Measurements from ENCODE around the gene MYO1F.
A peak's percentile ranks its signal among the peaks of the same experiment; 100 is the strongest.
"Not testable (repeated sequence)": the region's sequence is repeated elsewhere in the genome, so short reads cannot be mapped to it uniquely, and the experiment has no call there.

Gene MYO1F

GRCh38 chr19:8577247-8577646 lies at the start of gene MYO1F:
MYO1F (minus strand) TSS chr19:8577442; CDS start chr19:8577309, 133 bp downstream.
- Mint-ChIP-seq H3K4me1 (peaks cover 31 to 63% of the 10 kb centered on the region in 2 donors), H3K36me3 (peaks cover 14 to 16% of the 10 kb centered on the region in 2 donors), H3K27ac (peak within 1 kb of the TSS; percentile 96), H3K27me3 (peaks cover 0 to 5% of the 10 kb centered on the region in 2 donors), H3K4me3 (peak within 1 kb of the TSS; percentile 96 to 98), H3K9me3 (peaks cover 0 to 4% of the 10 kb centered on the region in 2 donors)
- no peak for DNase-seq
- ATAC-seq (replicated peaks), result peak; percentile 37 to 54

GRCh38 chr19:8626842-8627241 lies 49.6 kb upstream of the MYO1F start:
- Mint-ChIP-seq H3K4me1 (no peaks in the 10 kb centered on the region), H3K4me3 (no peak overlapping the region), H3K27me3 (peaks cover 18 to 19% of the 10 kb centered on the region in 2 donors), H3K27ac (no peak overlapping the region), H3K36me3 (no peaks in the 10 kb centered on the region), H3K9me3 (no peaks in the 10 kb centered on the region)
- ATAC-seq (replicated peaks) (no peak), DNase-seq (no peak)

- not testable (repeated sequence) for H3K9me3 Mint-ChIP-seq; ATAC-seq (replicated peaks); DNase-seq; H3K4me3 Mint-ChIP-seq; H3K27ac Mint-ChIP-seq; H3K4me1 Mint-ChIP-seq; H3K36me3 Mint-ChIP-seq
- peaks cover 15 to 24% of the 10 kb centered on the region in 2 donors for H3K27me3 Mint-ChIP-seq
These were observed 45.6 kb upstream of the MYO1F start for GRCh38 chr19:8622886-8623285.

DNA sequence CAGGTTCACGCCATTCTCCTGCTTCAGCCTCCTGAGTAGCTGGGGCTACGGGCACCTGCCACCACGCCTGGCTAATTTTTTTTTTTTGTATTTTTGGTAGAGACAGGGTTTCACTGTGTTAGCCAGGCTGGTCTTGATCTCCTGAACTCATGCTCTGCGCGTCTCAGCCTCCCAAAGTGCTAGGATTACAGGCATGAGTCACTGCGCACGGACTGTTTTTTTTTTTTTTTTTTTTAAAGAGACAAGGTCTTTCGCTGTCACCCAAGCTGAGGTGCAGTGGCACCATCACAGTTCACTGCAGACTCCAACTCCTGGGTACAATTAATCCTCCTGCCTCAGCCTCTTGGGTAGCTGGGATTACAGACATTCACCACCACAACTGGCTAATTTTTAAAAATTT lies 41.5 kb upstream of the MYO1F start:
- no peak overlapping the region for H3K27ac Mint-ChIP-seq
- H3K9me3 Mint-ChIP-seq, result no peaks in the 10 kb centered on the region
- H3K4me1 Mint-ChIP-seq, result peaks cover 4 to 11% of the 10 kb centered on the region in 2 donors
- no peak overlapping the region for H3K4me3 Mint-ChIP-seq
- no peaks in the 10 kb centered on the region for H3K36me3 Mint-ChIP-seq
- peaks cover 19 to 46% of the 10 kb centered on the region in 2 donors for H3K27me3 Mint-ChIP-seq
- ATAC-seq (replicated peaks) (no peak), DNase-seq (no peak)

GRCh38 chr19:8617984-8618383 lies 40.7 kb upstream of the MYO1F start:
- H3K36me3 Mint-ChIP-seq, result no peaks in the 10 kb centered on the region
- no peak for ATAC-seq (replicated peaks)
- H3K27ac Mint-ChIP-seq, result no peak overlapping the region
- no peak overlapping the region for H3K4me3 Mint-ChIP-seq
- peaks cover 4 to 12% of the 10 kb centered on the region in 2 donors for H3K4me1 Mint-ChIP-seq
- H3K9me3 Mint-ChIP-seq, result no peaks in the 10 kb centered on the region
- H3K27me3 Mint-ChIP-seq, result peaks cover 19 to 46% of the 10 kb centered on the region in 2 donors
- DNase-seq, result no peak

GRCh38 chr19:8617325-8617724 lies 40.1 kb upstream of the MYO1F start:
- H3K27ac Mint-ChIP-seq; H3K36me3 Mint-ChIP-seq; H3K9me3 Mint-ChIP-seq; ATAC-seq (replicated peaks); H3K4me3 Mint-ChIP-seq; DNase-seq: not testable (repeated sequence)
- Mint-ChIP-seq H3K4me1 (peaks cover 7 to 18% of the 10 kb centered on the region in 2 donors), H3K27me3 (peaks cover 19 to 52% of the 10 kb centered on the region in 2 donors)

GRCh38 chr19:8616861-8617260 lies 39.6 kb upstream of the MYO1F start:
- DNase-seq, result no peak
- Mint-ChIP-seq H3K27me3 (peaks cover 19 to 56% of the 10 kb centered on the region in 2 donors), H3K9me3 (no peaks in the 10 kb centered on the region), H3K4me3 (no peak overlapping the region), H3K4me1 (peaks cover 9 to 23% of the 10 kb centered on the region in 2 donors), H3K36me3 (no peaks in the 10 kb centered on the region), H3K27ac (no peak overlapping the region)
- ATAC-seq (replicated peaks), result no peak

- H3K27ac Mint-ChIP-seq, result no peak overlapping the region
- H3K9me3 Mint-ChIP-seq, result no peaks in the 10 kb centered on the region
- H3K36me3 Mint-ChIP-seq, result no peaks in the 10 kb centered on the region
- peaks cover 9 to 23% of the 10 kb centered on the region in 2 donors for H3K4me1 Mint-ChIP-seq
- H3K27me3 Mint-ChIP-seq, result peaks cover 18 to 52% of the 10 kb centered on the region in 2 donors
- no peak overlapping the region for H3K4me3 Mint-ChIP-seq
- ATAC-seq (replicated peaks) (peak; percentile 20 to 25), DNase-seq (no peak)
These were observed 38.8 kb upstream of the MYO1F start for GRCh38 chr19:8615813-8616596.

GRCh38 chr19:8615024-8615423 lies 37.8 kb upstream of the MYO1F start:
- ATAC-seq (replicated peaks) (no peak), DNase-seq (no peak)
- H3K4me1 Mint-ChIP-seq, result peaks cover 13 to 27% of the 10 kb centered on the region in 2 donors
- H3K36me3 Mint-ChIP-seq, result peaks cover 0 to 2% of the 10 kb centered on the region in 2 donors
- H3K27ac Mint-ChIP-seq, result no peak overlapping the region
- no peak overlapping the region for H3K4me3 Mint-ChIP-seq
- peaks cover 12 to 47% of the 10 kb centered on the region in 2 donors for H3K27me3 Mint-ChIP-seq
- H3K9me3 Mint-ChIP-seq, result no peaks in the 10 kb centered on the region

- ATAC-seq (replicated peaks) (no peak), DNase-seq (no peak)
- Mint-ChIP-seq H3K9me3 (no peaks in the 10 kb centered on the region), H3K27me3 (peaks cover 18 to 50% of the 10 kb centered on the region in 2 donors), H3K27ac (no peak overlapping the region), H3K36me3 (peaks cover 0 to 2% of the 10 kb centered on the region in 2 donors), H3K4me1 (peaks cover 18 to 33% of the 10 kb centered on the region in 2 donors), H3K4me3 (no peak overlapping the region)
These were observed 37.2 kb upstream of the MYO1F start for GRCh38 chr19:8614455-8614854.

DNA sequence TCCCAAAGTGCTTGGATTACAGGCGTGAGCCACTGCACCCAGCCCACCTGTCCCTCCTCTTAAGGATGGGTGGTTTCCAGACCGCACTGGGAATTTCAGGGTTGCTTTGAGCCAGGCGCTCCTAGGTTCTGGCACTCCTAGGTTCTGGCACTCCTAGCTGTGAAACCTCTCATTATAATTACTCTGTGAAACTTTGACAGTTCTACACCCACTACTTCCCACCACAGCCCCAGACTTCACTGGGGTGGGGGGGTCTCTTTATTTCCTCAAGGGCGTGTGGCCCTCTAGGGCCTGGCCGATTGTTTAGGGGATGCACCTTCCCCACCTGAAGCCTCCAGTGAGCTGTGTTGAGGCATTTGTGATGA lies 35.5 kb upstream of the MYO1F start:
- Mint-ChIP-seq H3K4me3 (no peak overlapping the region), H3K27ac (no peak overlapping the region), H3K9me3 (no peaks in the 10 kb centered on the region), H3K4me1 (peaks cover 22 to 40% of the 10 kb centered on the region in 2 donors), H3K27me3 (peaks cover 32 to 67% of the 10 kb centered on the region in 2 donors), H3K36me3 (peaks cover 0 to 2% of the 10 kb centered on the region in 2 donors)
- ATAC-seq (replicated peaks) (peak in 1 of 2 donors; percentile 26), DNase-seq (no peak)

DNA sequence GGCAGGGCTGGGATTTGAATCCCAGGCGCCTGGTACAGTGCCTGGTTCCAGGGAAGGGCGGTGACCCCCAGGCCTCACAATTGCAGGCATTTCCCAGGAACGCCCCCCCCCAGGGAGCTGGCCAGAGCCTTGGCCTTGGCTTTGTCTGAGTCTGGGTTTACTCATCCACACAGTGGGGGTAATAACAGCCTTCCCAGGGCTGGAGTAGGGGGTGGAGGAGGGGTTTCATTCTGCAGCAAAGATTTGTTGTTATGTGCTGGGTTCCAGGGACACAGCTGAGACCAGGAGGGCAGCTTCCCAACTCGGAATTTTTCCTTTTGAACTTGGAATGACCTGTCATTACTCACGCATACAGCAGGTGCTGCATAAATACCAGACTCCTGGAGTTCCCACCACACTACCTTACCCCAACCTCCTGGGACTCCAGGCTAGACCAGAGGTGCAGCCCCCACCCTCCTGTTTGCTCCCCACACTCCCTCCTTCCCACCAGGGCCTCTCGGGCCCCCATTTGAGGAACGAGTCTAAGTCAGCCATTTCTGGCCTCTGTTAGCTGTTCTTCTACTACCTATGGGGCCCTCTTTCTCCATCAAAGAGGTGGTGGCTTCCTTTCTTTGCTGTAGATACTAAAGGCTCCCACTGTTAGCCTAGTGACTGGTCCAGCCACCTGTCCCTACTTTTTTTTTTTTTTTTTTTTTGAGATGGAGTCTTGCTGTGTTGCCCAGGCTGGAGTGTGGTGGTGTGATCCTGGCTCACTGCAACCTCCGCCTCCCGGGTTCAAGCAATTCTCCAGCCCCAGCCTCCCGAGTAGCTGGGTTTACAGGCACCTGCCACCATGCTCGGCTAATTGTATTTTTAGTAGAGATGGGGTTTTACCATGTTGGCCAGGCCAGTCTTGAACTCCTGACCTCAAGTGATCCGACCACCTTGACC lies 34.9 kb upstream of the MYO1F start:
- DNase-seq (no peak), ATAC-seq (replicated peaks) (peak in 1 of 2 donors; percentile 20)
- Mint-ChIP-seq H3K27me3 (peaks cover 38 to 68% of the 10 kb centered on the region in 2 donors), H3K9me3 (no peaks in the 10 kb centered on the region), H3K4me3 (no peak overlapping the region), H3K36me3 (peaks cover 0 to 2% of the 10 kb centered on the region in 2 donors), H3K4me1 (peaks cover 22 to 40% of the 10 kb centered on the region in 2 donors), H3K27ac (no peak overlapping the region)

GRCh38 chr19:8611391-8611876 lies 34.2 kb upstream of the MYO1F start:
- peak overlapping the region in 1 of 2 donors; percentile 4 for H3K4me3 Mint-ChIP-seq
- no peak overlapping the region for H3K27ac Mint-ChIP-seq
- peaks cover 0 to 2% of the 10 kb centered on the region in 2 donors for H3K36me3 Mint-ChIP-seq
- ATAC-seq (replicated peaks), result no peak
- peaks cover 22 to 40% of the 10 kb centered on the region in 2 donors for H3K4me1 Mint-ChIP-seq
- DNase-seq, result no peak
- no peaks in the 10 kb centered on the region for H3K9me3 Mint-ChIP-seq
- H3K27me3 Mint-ChIP-seq, result peaks cover 43 to 69% of the 10 kb centered on the region in 2 donors

DNA sequence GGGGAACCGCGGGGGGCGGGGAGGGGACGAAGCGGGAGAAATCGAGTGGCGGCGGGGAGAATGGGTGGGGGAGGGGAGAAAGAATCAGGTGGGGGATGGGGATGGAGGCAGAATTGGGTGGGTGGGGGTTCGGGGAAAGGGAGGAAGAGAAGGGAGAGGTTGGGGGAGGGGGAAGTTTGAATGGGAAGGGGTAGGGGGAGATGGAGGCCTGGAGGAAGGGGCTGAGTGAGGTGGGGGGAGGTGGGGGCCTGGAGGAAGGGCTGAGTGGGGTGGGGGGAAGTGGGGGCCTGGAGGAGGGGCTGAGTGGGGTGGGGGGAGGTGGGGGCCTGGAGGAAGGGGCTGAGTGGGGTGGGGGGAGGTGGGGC lies 33.7 kb upstream of the MYO1F start:
- Mint-ChIP-seq H3K36me3 (peaks cover 0 to 2% of the 10 kb centered on the region in 2 donors), H3K27me3 (peaks cover 43 to 65% of the 10 kb centered on the region in 2 donors), H3K4me1 (peaks cover 22 to 39% of the 10 kb centered on the region in 2 donors), H3K4me3 (no peak overlapping the region), H3K27ac (no peak overlapping the region), H3K9me3 (no peaks in the 10 kb centered on the region)
- no peak for ATAC-seq (replicated peaks)
- no peak for DNase-seq

Data from stimulated activated naive B cell treated with anti-CD40 and anti-IgM and Interleukin-4, amounts not matched to agents 10 μg/mL and 1 μg/mL and 100 μg/mL, for 72 hours (primary cell).